ENCODE data around the gene GAS7. TPM values are rescaled to one million over a fixed set of nuclear protein-coding genes. Genes with fewer than 3 reads are reported as not detected.
A peak's percentile ranks its signal among the peaks of the same experiment; 100 is the strongest.

Gene GAS7
- total RNA-seq, 1 donor from 2014 or later: 39.8 TPM

DNA sequence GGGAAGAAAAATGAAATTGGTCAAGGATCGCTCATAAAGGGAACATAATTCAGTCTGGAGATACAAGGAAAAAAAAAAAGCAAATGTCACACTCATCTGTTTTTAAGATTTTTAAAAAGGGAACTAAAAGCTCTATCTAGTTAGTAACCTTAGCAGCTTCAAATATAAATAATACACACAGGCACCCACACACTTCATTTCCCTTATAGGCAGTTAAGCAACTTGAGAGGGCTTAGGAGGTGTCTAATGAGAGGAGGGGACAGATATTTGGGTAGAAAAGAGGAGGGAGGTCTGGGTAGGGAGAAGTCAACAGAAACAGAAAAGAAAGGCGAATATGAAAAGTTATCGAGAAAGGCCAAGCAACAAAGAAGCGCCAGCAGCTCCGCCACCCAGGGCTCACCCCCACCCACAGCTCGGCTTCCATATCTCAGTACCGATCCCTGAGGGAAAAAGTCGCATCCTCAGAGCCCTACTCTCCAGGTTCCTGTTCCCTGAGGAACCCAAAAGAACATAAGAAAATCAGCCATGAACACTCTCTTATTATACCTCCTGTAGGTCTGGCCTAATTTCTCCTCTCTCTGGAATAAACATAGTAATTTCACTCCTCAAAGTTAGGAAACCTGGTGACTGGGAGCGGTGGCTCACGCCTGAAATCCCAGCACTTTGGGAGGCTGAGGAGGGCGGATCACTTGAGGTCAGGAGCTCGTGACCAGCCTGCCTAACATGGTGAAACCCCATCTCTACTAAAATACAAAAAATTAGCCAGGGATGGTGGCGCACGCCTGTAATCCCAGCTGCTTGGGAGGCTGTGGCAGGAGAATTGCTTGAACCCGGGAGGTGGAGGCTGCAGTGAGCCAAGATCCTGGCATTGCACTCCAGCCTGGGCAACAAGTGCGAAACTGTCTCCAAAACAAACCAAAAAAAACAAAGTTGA, 223.7 kb downstream of the GAS7 start:
- ChIA-PET CTCF (no interaction called here), POLR2A (no interaction called here)
- H3K9me3 Mint-ChIP-seq: no peaks in the 10 kb centered on the region
- H3K4me1 Mint-ChIP-seq: peaks cover 4% of the 10 kb centered on the region
- DNase-seq: no peak
- H3K4me3 Mint-ChIP-seq: no peak overlapping the region
- peak overlapping the region; percentile 11 for H3K27ac Mint-ChIP-seq
- intact Hi-C loops (cut with micrococcal nuclease): no loop called here
- no peaks in the 10 kb centered on the region for H3K27me3 Mint-ChIP-seq
- TF ChIP-seq CTCF (IDR thresholded peaks at IDR 0.05): no peak
- no peaks in the 10 kb centered on the region for H3K36me3 Mint-ChIP-seq (ENCODE audit: low read depth)
- no peak for ATAC-seq (ENCODE audit: low read depth)

GRCh38 chr17:9973669-9974447, 224.5 kb downstream of the GAS7 start:
- H3K36me3 Mint-ChIP-seq (ENCODE audit: low read depth): no peaks in the 10 kb centered on the region

DNA sequence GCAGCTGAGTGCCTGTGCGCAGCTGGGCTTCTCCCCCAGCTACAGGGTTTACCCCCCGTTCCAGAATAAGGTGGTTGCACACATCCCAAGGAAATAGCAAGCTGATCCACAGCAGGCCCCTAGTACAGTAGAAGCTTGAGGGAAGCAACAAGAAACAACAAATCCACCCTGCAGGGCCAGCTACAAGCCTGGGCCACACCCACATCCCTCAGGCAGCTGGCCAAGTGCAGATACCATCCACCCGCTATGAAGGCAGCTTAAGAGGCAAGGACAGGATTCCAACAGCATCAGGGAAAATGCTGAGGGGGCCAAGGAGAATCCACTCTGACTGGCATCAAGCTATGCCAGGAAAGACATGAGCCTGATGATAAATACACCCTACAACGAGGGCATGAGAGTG, 226.4 kb downstream of the GAS7 start:
- ATAC-seq (ENCODE audit: low read depth): no peak
- Mint-ChIP-seq H3K9me3 (no peaks in the 10 kb centered on the region), H3K4me3 (no peak overlapping the region), H3K36me3 (ENCODE audit: low read depth) (no peaks in the 10 kb centered on the region), H3K4me1 (no peaks in the 10 kb centered on the region), H3K27me3 (no peaks in the 10 kb centered on the region), H3K27ac (no peak overlapping the region)
- TF ChIP-seq CTCF (IDR thresholded peaks at IDR 0.05): no peak
- intact Hi-C loops (cut with micrococcal nuclease): no loop called here
- DNase-seq: no peak
- ChIA-PET CTCF (no interaction called here), POLR2A (interaction anchor here (0.8 kb wide), 1 partner anchor 608 kb away, joined by 3 read pairs; no protein-coding TSS in a partner anchor)

More at GRCh38 chr17:9973669-9974447, 224.5 kb downstream of the GAS7 start:
- CTCF ChIA-PET: no interaction called here
- Mint-ChIP-seq H3K4me1 (peaks cover 4% of the 10 kb centered on the region), H3K4me3 (no peak overlapping the region), H3K9me3 (no peaks in the 10 kb centered on the region), H3K27me3 (no peaks in the 10 kb centered on the region), H3K27ac (no peak overlapping the region)
- no peak for DNase-seq
- intact Hi-C loops (cut with micrococcal nuclease): no loop called here
- POLR2A ChIA-PET: no interaction called here
- no peak for ATAC-seq (ENCODE audit: low read depth)
- TF ChIP-seq CTCF (IDR thresholded peaks at IDR 0.05): no peak

DNA sequence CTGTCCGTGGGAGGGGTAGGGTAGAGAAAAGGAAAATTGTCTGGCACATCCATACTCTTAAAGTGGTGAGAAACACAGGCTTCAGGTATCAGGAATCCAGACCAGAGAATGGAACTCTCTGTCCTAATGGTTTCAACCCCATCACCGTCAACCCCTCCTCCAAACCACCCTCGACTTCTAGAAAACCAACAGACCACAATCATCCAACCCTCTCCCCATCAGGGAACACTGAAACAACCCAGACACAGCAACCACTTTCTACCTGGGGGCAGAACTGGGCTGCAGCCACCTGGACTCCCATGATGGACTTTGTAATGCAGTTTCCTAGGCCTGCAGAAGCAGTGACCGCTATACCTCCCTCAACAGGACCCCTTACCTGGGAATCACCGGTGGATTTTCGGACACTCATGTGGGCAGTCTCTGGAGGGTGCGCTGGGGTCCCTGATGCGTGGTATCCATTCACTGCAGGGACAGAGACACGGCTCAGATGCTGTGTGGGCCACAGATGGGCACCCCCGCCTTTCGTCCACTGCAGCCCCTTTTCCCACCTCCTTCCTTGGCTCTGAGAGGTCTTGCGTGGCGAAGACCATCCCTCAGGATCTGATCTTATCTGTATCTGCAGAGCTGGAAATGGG, 229.0 kb downstream of the GAS7 start:
- ATAC-seq (ENCODE audit: low read depth): no peak
- H3K4me3 Mint-ChIP-seq: no peak overlapping the region
- no peaks in the 10 kb centered on the region for H3K9me3 Mint-ChIP-seq
- ChIA-PET CTCF (interaction anchor here (0.6 to 1.0 kb wide), 2 partner anchors 18 to 196 kb away, joined by 3 to 4 read pairs; no protein-coding TSS in a partner anchor), POLR2A (no interaction called here)
- intact Hi-C loops (cut with micrococcal nuclease): loop anchor here (5.0 to 10.0 kb wide), 3 partner anchors 148 to 355 kb away; no protein-coding TSS in a partner anchor
- no peak for TF ChIP-seq CTCF (IDR thresholded peaks at IDR 0.05)
- H3K27me3 Mint-ChIP-seq: no peaks in the 10 kb centered on the region
- no peak for DNase-seq
- no peak overlapping the region for H3K27ac Mint-ChIP-seq
- H3K36me3 Mint-ChIP-seq (ENCODE audit: low read depth): no peaks in the 10 kb centered on the region
- peaks cover 4% of the 10 kb centered on the region for H3K4me1 Mint-ChIP-seq
